Brain pericyte (primary cell): ENCODE results near the gene CDC42BPB.

Experiments
- DNase-seq: peaks from one replicate; pipeline ENCODE4 v3.0.0-alpha.2; 2012; ENCODE audit warnings: low read depth, low spot score

CDC42BPB gene

GRCh38 chr14:103019826-103020225, 37.5 kb downstream of the CDC42BPB start:
- DNase-seq, result no peak

- no peak for DNase-seq
Observed at GRCh38 chr14:103019236-103019635, 38.1 kb downstream of the CDC42BPB start.

- no peak for DNase-seq
Observed at GRCh38 chr14:103016594-103016993, 40.8 kb downstream of the CDC42BPB start.

GRCh38 chr14:103016071-103016470, 41.3 kb downstream of the CDC42BPB start:
- DNase-seq, result no peak

GRCh38 chr14:103015426-103015825, 41.9 kb downstream of the CDC42BPB start:
- DNase-seq, result no peak

- DNase-seq, result no peak
Observed at GRCh38 chr14:103014466-103015228, 42.7 kb downstream of the CDC42BPB start.

GRCh38 chr14:103013028-103013427, 44.3 kb downstream of the CDC42BPB start:
- no peak for DNase-seq

GRCh38 chr14:103009559-103009958, 47.8 kb downstream of the CDC42BPB start:
- no peak for DNase-seq

GRCh38 chr14:103008768-103009357, 48.5 kb downstream of the CDC42BPB start:
- no peak for DNase-seq

GRCh38 chr14:103008126-103008525, 49.2 kb downstream of the CDC42BPB start:
- DNase-seq, result no peak

GRCh38 chr14:103007555-103007954, 49.8 kb downstream of the CDC42BPB start:
- no peak for DNase-seq

GRCh38 chr14:103006991-103007520, 50.3 kb downstream of the CDC42BPB start:
- no peak for DNase-seq

- no peak for DNase-seq
Observed at GRCh38 chr14:103006106-103006505, 51.2 kb downstream of the CDC42BPB start.

- DNase-seq, result no peak
Observed at GRCh38 chr14:103003850-103004249, 53.5 kb downstream of the CDC42BPB start.

- no peak for DNase-seq
Observed at GRCh38 chr14:103003351-103003615, 54.1 kb downstream of the CDC42BPB start.

GRCh38 chr14:103002578-103003350, 54.6 kb downstream of the CDC42BPB start:
- DNase-seq, result no peak

GRCh38 chr14:103001651-103002396, 55.5 kb downstream of the CDC42BPB start:
- no peak for DNase-seq

GRCh38 chr14:103001226-103001625, 56.1 kb downstream of the CDC42BPB start:
- DNase-seq, result no peak

- DNase-seq, result no peak
Observed at GRCh38 chr14:103000291-103000921, 56.9 kb downstream of the CDC42BPB start.

GRCh38 chr14:102999227-102999895, 58.0 kb downstream of the CDC42BPB start:
- no peak for DNase-seq

- DNase-seq, result no peak
Observed at GRCh38 chr14:102998393-102998792, 59.0 kb downstream of the CDC42BPB start.
